CD4-positive, alpha-beta T cell treated with Interleukin-4 for 1 hour (primary cell): ENCODE results near the gene EMC9.
A peak's percentile ranks its signal among the peaks of the same experiment; 100 is the strongest.
"Not testable (repeated sequence)": the region's sequence is repeated elsewhere in the genome, so short reads cannot be mapped to it uniquely, and the experiment has no call there.

ENCODE experiments used
- DNase-seq, 2 donors: peaks; one replicate each; pipeline ENCODE4 v3.0.0-alpha.2; 2020 to 2022

The EMC9 gene

GRCh38 chr14:24106672-24107271 is 34.6 kb downstream of the EMC9 start:
- DNase-seq, result no peak

- DNase-seq, result not testable (repeated sequence)
Observed at GRCh38 chr14:24105609-24106239, 35.7 kb downstream of the EMC9 start.

- DNase-seq, result no peak
Observed at GRCh38 chr14:24103451-24103850, 37.9 kb downstream of the EMC9 start.

- DNase-seq, result no peak
Observed at GRCh38 chr14:24102357-24103048, 38.9 kb downstream of the EMC9 start.

GRCh38 chr14:24100982-24101494 is 40.4 kb downstream of the EMC9 start:
- no peak for DNase-seq

- no peak for DNase-seq
Observed at GRCh38 chr14:24100197-24100981, 41.0 kb downstream of the EMC9 start.

- no peak for DNase-seq
Observed at GRCh38 chr14:24098927-24099813, 42.2 kb downstream of the EMC9 start.

GRCh38 chr14:24098229-24098926 is 43.0 kb downstream of the EMC9 start:
- DNase-seq, result no peak

GRCh38 chr14:24096545-24097181 is 44.7 kb downstream of the EMC9 start:
- no peak for DNase-seq

- peak; percentile 41 to 60 for DNase-seq
Observed at GRCh38 chr14:24095271-24096068, 45.9 kb downstream of the EMC9 start.

- no peak for DNase-seq
Observed at GRCh38 chr14:24094841-24095270, 46.5 kb downstream of the EMC9 start.

GRCh38 chr14:24093901-24094840 is 47.2 kb downstream of the EMC9 start, which contains the start of gene PCK2:
Gene PCK2 (plus strand): TSS chr14:24094311. CDS start chr14:24094406, 95 bp downstream.
- peak; percentile 73 to 81 for DNase-seq

GRCh38 chr14:24093207-24093900 is 48.0 kb downstream of the EMC9 start:
- no peak for DNase-seq

- DNase-seq, result no peak
Observed at GRCh38 chr14:24092505-24093206, 48.7 kb downstream of the EMC9 start.

GRCh38 chr14:24092110-24092504 is 49.3 kb downstream of the EMC9 start:
- DNase-seq, result no peak

GRCh38 chr14:24089890-24090289 is 51.5 kb downstream of the EMC9 start:
- DNase-seq, result no peak
